ENCODE data around the gene HTR7. TPM values are rescaled to one million over a fixed set of nuclear protein-coding genes. Genes with fewer than 3 reads are reported as not detected.

The HTR7 gene
- total and polyA plus RNA-seq, 2 of the 4 experiments (the other 2 are of a cell fraction), result 0.43 to 0.72 TPM

DNA sequence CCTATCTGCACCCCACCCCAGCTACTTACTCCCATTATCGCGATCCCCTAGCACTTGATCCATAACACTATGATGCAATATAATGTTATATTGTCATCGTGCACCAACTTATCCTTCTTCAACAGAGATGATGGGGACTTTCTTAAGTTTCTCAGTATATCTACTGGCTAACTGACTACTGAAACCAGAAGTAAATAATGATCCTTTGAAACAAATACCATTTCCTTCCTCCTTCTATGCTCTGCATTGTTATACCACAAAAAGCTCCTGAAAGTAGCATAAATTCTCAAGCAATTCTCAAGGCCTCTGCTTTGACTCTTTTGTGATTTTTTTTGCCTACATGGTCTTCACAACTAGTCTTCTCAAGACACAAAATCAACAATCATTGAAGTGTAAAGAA, 68.9 kb downstream of the HTR7 start:
- intact Hi-C loops (cut with micrococcal nuclease), result loop anchor here (1.0 to 10.0 kb wide), 4 partner anchors 38 to 996 kb away; no protein-coding TSS in a partner anchor
- WGBS, 2 experiments (ENCODE audit: extremely low coverage in 2 of 2, insufficient read length in 1 of 2), result no CpG with 5 or more reads among the region's 3 CpGs

More for the DNA sequence above, 68.9 kb downstream of the HTR7 start:
- Histone ChIP-seq H4K5ac (ENCODE audit: low read depth, low read length) (no peak overlapping the region), H2BK5ac (ENCODE audit: low read depth, low read length, poor library complexity, severe bottlenecking) (no peak overlapping the region), H3K4ac (ENCODE audit: low read depth, low read length) (no peak overlapping the region), H2AK5ac (ENCODE audit: low read depth, low read length) (no peak overlapping the region), H3K14ac (replicated peaks; ENCODE audit: low read depth, low read length) (no peak overlapping the region), H3K9me3 (ENCODE audit: control insufficient read depth, insufficient read depth, low read length) (no peaks in the 10 kb centered on the region), H3K27ac (ENCODE audit: insufficient read depth, low read length) (no peak overlapping the region), H4K91ac (ENCODE audit: insufficient read depth, low read depth, low read length) (no peak overlapping the region), H3K56ac (ENCODE audit: extremely low read depth, insufficient read depth, low read length) (no peak overlapping the region), H2BK20ac (ENCODE audit: low read depth, low read length) (no peak overlapping the region), H3K9ac (ENCODE audit: low read depth, low read length) (no peak overlapping the region), H3K9me1 (ENCODE audit: insufficient read depth, low read length) (no peaks in the 10 kb centered on the region), H4K20me1 (ENCODE audit: insufficient read depth, low read length) (no peaks in the 10 kb centered on the region), H3K4me3 (ENCODE audit: insufficient read depth, low read depth, low read length) (no peak overlapping the region), H4K8ac (ENCODE audit: low read depth in 2 of 2, low read length in 2 of 2) (no peak overlapping the region), H3K4me1 (ENCODE audit: control insufficient read depth, insufficient read depth, low read length) (no peaks in the 10 kb centered on the region), H2BK15ac (ENCODE audit: low read depth, low read length) (no peak overlapping the region), H3K4me2 (ENCODE audit: low read depth, low read length) (no peak overlapping the region), H2BK120ac (ENCODE audit: low read depth, low read length) (no peak overlapping the region), H3K79me1 (ENCODE audit: low read depth in 1 of 2, low read length in 2 of 2) (no peaks in the 10 kb centered on the region), H2AFZ (replicated peaks; ENCODE audit: low read length, poor library complexity) (no peak overlapping the region), H3K18ac (ENCODE audit: low read depth, low read length) (no peak overlapping the region), H3K36me3 (ENCODE audit: control insufficient read depth, insufficient read depth, low read length) (no peaks in the 10 kb centered on the region), H3K27me3 (ENCODE audit: control insufficient read depth, insufficient read depth, low read length) (peaks cover 4% of the 10 kb centered on the region), H2AK9ac (replicated peaks; ENCODE audit: low read depth, low read length, poor library complexity) (no peak overlapping the region), H3K23ac (ENCODE audit: low read depth, low read length) (no peak overlapping the region)
- no TSS peak for BruUV-seq (replicated peaks)
- dilution Hi-C loops (cut with HindIII; ENCODE audit: low sequenced_read_pairs, unreplicated experiment), result no loop called here
- in situ Hi-C loops (cut with MboI; ENCODE audit: low sequenced_read_pairs), result loop anchor here (5.0 kb wide), 1 partner anchor 997 kb away; no protein-coding TSS in a partner anchor
- ChIA-PET CTCF (interaction anchor here (0.8 to 2.7 kb wide), 4 partner anchors 39 to 512 kb away, joined by 3 to 17 read pairs (median 6); no protein-coding TSS in a partner anchor), POLR2A (ENCODE audit: unreplicated experiment) (no interaction called here)
- DNase-seq (no peak), ATAC-seq (ENCODE audit: low read depth) (no peak)
- TF ChIP-seq MXI1 (IDR thresholded peaks at IDR 0.05; ENCODE audit: borderline replicate concordance, low read depth, low read length), result no peak
- TF ChIP-seq RAD21 (IDR thresholded peaks at IDR 0.05; ENCODE audit: low read length), result no peak
- TF ChIP-seq BHLHE40 (IDR thresholded peaks at IDR 0.05; ENCODE audit: low read depth, low read length), result no peak
- TF ChIP-seq CEBPB (IDR thresholded peaks at IDR 0.05; ENCODE audit: low read depth, low read length), result peak; percentile 61; the same call in 1 of the 2 replicates
- no peak for TF ChIP-seq FOS (IDR thresholded peaks at IDR 0.05; ENCODE audit: low read depth, low read length)
- no peak for TF ChIP-seq RFX5 (IDR thresholded peaks at IDR 0.05; ENCODE audit: low read depth, low read length)
- no peak for TF ChIP-seq POLR2A (IDR thresholded peaks at IDR 0.05; ENCODE audit: low read depth, low read length)

Data from IMR-90 (cell line).